ENCODE data around the gene FOLR2.

Gene FOLR2

DNA sequence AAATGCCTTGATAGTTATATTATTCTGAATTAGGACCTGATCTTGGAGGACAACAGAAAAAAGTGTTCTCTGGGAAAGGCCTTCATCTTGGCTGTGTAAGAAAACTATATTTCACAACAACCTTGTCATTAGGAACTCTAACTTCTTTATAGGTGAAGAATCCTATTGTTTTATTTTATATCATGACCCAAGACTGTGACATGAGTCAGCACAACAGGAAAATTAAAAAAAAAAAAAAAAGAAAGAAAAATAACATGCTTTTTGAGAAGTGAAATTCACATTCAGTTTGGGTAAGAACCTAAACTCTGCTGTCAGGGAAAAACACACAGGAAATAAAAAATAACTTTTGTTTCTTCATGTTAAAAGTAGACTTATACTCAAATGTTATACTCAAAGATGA lies 11.7 kb upstream of the FOLR2 start:
- TF ChIP-seq GATA3 (IDR thresholded peaks at IDR 0.05; ENCODE audit: low read depth, low read length) (no peak), GATA2 (IDR thresholded peaks at IDR 0.05; ENCODE audit: low read depth, low read length) (no peak)

GRCh38 chr11:72208281-72208680 lies 8.3 kb upstream of the FOLR2 start:
- TF ChIP-seq GATA2 (IDR thresholded peaks at IDR 0.05; ENCODE audit: low read depth, low read length) (no peak), GATA3 (IDR thresholded peaks at IDR 0.05; ENCODE audit: low read depth, low read length) (no peak)

- TF ChIP-seq GATA2 (IDR thresholded peaks at IDR 0.05; ENCODE audit: low read depth, low read length) (no peak), GATA3 (IDR thresholded peaks at IDR 0.05; ENCODE audit: low read depth, low read length) (no peak)
Measured at GRCh38 chr11:72209101-72209500, 7.5 kb upstream of the FOLR2 start.

DNA sequence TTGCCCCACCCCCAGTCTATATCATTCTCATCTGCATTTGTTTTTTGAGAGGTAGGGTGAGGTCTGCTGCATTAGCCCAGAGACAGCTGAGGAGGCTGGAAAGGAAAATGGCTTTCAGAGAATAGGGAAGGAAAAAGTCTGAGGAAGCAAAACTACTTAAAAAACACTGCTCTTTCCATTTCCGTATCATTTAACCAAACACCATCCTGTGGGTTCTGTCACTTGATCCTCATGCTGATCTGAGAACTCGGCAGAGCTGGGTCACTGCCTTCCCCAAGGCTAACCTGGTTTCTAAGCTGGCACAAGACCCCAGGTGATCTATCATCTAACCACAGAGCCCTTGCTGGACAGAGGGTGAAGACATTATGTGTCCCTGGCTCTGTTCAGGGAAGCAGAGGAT lies 1.2 kb downstream of the FOLR2 start:
- TF ChIP-seq GATA3 (IDR thresholded peaks at IDR 0.05; ENCODE audit: low read depth, low read length) (no peak), GATA2 (IDR thresholded peaks at IDR 0.05; ENCODE audit: low read depth, low read length) (no peak)

GRCh38 chr11:72218251-72218745 lies 1.7 kb downstream of the FOLR2 start:
- TF ChIP-seq GATA3 (IDR thresholded peaks at IDR 0.05; ENCODE audit: low read depth, low read length) (no peak), GATA2 (IDR thresholded peaks at IDR 0.05; ENCODE audit: low read depth, low read length) (no peak)

GRCh38 chr11:72220696-72221363 lies 4.2 kb downstream of the FOLR2 start:
- TF ChIP-seq GATA2 (IDR thresholded peaks at IDR 0.05; ENCODE audit: low read depth, low read length) (no peak), GATA3 (IDR thresholded peaks at IDR 0.05; ENCODE audit: low read depth, low read length) (no peak)

DNA sequence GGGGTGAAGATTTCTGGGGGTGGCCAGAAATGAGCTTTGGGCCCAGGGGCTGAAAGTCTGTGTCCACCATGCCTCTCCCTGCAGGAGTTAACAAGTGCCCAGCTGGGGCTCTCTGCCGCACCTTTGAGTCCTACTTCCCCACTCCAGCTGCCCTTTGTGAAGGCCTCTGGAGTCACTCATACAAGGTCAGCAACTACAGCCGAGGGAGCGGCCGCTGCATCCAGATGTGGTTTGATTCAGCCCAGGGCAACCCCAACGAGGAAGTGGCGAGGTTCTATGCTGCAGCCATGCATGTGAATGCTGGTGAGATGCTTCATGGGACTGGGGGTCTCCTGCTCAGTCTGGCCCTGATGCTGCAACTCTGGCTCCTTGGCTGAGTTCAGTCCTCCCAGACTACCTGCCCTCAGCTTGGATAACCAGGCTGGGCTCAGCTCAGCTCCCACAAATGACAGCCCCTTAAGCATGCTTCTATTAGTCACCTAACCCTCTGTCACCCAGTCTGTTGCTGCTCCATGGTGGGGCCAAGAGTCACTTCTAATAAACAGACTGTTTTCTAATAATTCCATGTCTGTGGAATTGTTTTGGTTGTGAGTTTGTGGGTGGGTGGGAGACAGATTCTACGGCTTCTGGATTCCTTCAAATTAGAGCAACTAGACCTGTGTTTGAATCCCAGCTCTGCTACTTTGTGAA lies 4.9 kb downstream of the FOLR2 start:
- TF ChIP-seq GATA2 (IDR thresholded peaks at IDR 0.05; ENCODE audit: low read depth, low read length) (no peak), GATA3 (IDR thresholded peaks at IDR 0.05; ENCODE audit: low read depth, low read length) (no peak)

DNA sequence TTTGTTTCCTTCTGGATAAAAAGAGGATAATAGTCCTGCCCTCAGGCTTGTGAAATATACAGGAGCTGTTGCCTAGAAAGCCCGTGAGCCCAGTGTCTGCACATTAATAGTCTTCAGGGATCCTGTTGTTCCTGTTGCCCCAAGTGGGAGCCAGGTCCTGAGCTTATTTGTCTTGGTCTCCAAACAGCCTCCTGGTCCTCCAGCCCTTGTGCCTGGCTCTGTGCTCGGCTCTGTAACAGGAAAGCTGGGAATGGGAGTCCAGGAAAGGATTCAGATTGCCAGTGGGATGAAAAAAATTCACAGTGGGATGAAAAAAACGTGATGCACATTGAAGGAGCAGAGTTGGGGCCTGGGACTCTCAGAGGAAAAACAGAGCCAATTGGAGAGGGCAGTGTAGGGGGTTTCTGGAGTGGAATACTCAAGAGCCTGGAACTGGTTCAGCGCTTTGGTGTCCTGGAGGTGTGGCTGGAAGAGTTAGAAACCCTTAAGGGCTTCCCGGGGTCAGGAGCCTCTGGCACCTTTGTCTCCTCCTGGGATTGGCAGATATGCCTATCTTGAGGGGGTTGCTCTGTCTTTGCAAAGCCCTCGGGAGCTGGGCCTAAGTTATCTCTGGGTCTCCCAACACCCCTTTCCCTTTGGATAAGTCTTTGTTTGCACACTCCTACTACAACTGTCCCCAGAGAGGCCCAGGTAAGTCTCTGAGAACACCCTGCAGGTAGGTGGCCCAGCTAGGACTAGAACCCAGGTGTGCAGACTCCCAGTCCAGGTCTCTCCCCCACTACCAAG lies 5.7 kb downstream of the FOLR2 start:
- TF ChIP-seq GATA2 (IDR thresholded peaks at IDR 0.05; ENCODE audit: low read depth, low read length) (no peak), GATA3 (IDR thresholded peaks at IDR 0.05; ENCODE audit: low read depth, low read length) (no peak)

- TF ChIP-seq GATA2 (IDR thresholded peaks at IDR 0.05; ENCODE audit: low read depth, low read length), result no peak
- no peak for TF ChIP-seq GATA3 (IDR thresholded peaks at IDR 0.05; ENCODE audit: low read depth, low read length)
Measured at GRCh38 chr11:72222907-72223614, 6.5 kb downstream of the FOLR2 start.

GRCh38 chr11:72223615-72224563 lies 7.3 kb downstream of the FOLR2 start:
- TF ChIP-seq GATA3 (IDR thresholded peaks at IDR 0.05; ENCODE audit: low read depth, low read length), result no peak
- TF ChIP-seq GATA2 (IDR thresholded peaks at IDR 0.05; ENCODE audit: low read depth, low read length), result no peak

- TF ChIP-seq GATA3 (IDR thresholded peaks at IDR 0.05; ENCODE audit: low read depth, low read length), result no peak
- no peak for TF ChIP-seq GATA2 (IDR thresholded peaks at IDR 0.05; ENCODE audit: low read depth, low read length)
Measured at GRCh38 chr11:72224564-72225410, 8.2 kb downstream of the FOLR2 start, which contains the start of gene INPPL1. Gene INPPL1, plus strand, starts transcription at chr11:72224767. Its CDS starts 218 bp downstream, at chr11:72224985.

DNA sequence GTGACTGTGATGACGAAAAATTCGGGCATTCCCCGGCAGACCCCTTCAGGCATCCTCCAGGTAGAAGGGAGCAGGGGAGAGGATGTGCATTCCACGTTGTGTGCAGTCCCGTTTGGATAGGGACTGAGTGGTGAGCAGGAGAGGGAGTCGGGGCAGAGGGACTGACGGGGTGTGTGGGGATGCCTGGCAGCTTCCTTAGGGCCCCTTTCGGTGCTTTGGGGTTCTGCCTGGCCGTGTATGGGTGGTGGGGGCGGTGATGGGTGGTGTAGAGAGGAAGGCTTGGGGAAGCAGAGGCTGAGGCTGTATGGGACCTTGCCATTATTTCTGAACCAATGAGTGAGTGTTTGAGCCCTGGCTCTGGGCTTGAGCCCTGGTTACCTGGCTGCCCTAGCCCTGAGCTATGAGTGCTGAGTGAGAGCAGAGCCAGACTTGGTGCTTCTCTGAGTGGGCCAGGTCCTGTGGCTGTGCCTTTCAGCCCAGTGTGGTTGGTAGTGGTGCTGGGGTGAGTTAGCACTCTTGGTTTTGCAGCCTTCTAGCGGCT lies 8.9 kb downstream of the FOLR2 start:
- TF ChIP-seq GATA3 (IDR thresholded peaks at IDR 0.05; ENCODE audit: low read depth, low read length) (no peak), GATA2 (IDR thresholded peaks at IDR 0.05; ENCODE audit: low read depth, low read length) (no peak)
